ENCODE measurements around the gene SLC17A9. TPM values are rescaled to one million over a fixed set of nuclear protein-coding genes. Genes with fewer than 3 reads are reported as not detected.

Gene SLC17A9
- total RNA-seq, 1 experiment from 2014 or later: 16.6 TPM

DNA sequence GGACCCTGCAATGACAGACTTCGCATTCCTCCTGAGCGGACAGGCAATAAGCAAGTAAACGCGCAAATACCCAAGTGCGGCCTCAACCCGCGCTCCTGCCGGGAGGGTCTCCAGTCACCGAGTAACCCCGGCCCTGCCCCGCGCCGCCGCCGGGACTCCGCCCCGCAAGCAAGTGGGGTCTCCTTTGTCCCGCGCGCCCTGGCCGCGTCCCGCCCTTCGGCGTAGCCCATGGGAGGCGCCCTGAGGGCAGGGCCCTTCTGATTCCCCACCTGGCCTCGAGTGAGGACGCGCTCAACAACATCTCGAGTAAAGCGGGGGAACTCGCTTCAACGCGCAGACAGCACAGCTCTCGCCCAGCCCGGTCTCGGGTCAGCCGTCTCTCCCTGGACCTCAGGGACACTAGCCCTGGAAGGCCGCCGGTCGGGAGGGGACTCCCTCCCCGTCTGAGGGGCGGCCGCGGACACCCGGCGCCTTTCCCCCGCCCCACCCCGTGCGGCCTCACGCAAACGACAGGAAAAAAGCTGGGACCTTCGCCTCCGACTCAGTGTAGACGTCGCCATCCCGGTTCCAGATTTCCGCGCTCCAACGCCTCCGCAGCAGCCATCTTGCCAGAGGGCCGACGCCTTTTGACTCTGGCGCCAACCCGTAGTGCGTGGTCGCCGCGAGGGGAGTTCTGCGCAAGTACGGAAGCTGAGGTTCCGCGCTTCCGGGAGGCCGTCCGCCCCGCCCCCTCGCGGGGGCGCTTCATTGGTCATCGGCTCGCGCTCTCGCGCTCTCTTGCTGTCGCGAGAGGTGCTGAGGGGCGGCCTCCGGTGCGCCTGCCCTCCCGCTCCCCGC, 15.0 kb upstream of the SLC17A9 start:
- peak; percentile 91 for DNase-seq (ENCODE audit: extremely low read depth, low read depth)

DNA sequence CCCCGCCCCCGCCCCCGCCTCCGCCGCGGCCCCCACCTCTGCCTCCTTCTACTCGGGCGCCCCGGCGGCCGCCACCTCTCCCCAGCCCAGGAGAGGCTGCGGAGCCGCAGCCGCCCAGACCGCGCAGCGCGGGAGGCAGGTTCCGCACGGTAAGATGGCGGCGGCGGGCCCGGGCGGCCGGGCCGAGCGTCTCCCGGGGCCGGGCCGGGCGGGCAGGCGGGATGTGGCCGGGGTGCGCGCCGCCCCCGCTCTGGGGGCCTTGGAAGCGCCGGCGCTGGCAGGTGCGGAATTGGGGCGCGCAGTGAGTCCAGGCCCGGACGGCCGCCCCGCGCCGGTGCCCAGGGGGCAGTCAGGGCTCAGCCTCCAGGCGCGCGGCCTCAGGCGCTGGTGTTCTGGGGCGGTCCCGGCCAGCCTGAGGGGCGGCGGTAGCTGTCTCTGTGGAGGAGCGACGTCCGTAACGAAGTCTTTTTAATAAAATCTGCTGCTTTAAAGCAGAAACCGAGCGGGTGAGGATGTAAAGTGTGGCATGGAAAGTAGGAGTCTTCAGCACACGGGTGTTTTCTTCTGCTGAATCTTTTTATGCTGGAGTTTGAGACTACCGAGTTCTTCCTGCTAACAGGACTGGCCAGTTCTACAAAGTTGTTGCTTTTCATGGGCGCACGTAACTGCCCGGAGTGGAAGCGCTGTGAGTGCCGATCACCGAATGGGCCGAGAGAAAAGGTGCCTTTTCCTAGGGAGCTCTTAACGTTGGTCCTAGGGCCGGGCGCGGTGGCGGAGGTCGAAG, 14.2 kb upstream of the SLC17A9 start, which contains the start of gene GID8:
Gene GID8, plus strand, starts transcription at position 43 of the 784 bp plus-strand sequence. CDS start 3,356 bp downstream, outside the sequence.
- DNase-seq (ENCODE audit: extremely low read depth, low read depth): no peak

GRCh38 chr20:62940875-62941274, 11.6 kb upstream of the SLC17A9 start:
- no peak for DNase-seq (ENCODE audit: extremely low read depth, low read depth)

DNA sequence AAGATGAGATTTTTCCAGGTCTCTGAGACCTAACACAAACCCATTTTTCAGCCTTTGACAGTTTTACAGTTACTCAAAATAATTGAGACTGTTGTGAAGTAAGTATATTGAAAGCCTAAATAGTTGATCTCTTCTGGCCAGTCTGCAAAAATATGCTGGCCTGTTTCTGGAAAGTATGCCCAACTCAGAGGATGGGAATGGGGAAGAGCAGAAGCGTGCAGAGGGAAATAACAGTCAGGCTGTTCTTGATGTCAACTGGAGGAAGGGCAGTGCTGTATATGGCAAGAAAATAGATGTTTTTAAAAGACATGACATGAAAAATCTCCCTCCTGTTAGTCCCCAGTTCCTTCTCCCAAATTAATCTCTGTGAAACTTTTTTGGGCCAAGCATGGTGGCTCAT, 10.7 kb upstream of the SLC17A9 start:
- no peak for DNase-seq (ENCODE audit: extremely low read depth, low read depth)

- DNase-seq (ENCODE audit: extremely low read depth, low read depth): no peak
Observed at GRCh38 chr20:62942456-62942855, 10.1 kb upstream of the SLC17A9 start.

- no peak for DNase-seq (ENCODE audit: extremely low read depth, low read depth)
Observed at GRCh38 chr20:62943396-62943795, 9.1 kb upstream of the SLC17A9 start.

- DNase-seq (ENCODE audit: extremely low read depth, low read depth): no peak
Observed at GRCh38 chr20:62944184-62944583, 8.3 kb upstream of the SLC17A9 start.

- no peak for DNase-seq (ENCODE audit: extremely low read depth, low read depth)
Observed at GRCh38 chr20:62944746-62945145, 7.8 kb upstream of the SLC17A9 start.

GRCh38 chr20:62945771-62946339, 6.7 kb upstream of the SLC17A9 start:
- no peak for DNase-seq (ENCODE audit: extremely low read depth, low read depth)

DNA sequence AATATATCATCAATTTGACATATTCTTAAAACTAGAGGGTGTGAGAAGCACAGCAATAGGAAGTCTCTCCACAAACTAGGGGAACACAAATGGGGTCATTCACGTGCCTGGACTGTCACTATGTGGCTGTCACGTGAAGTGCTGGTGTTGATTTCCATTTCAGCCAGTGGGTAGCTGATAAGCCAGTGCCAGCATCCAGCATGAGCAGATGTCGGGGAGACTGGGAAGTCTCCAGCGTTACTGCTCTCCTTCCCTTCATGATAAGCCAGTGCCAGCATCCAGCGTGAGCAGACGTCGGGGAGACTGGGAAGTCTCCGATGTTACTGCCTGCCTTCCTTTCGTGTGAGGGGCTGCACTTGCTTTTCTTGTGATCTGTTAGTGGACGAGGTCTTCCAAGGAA, 5.6 kb upstream of the SLC17A9 start:
- no peak for DNase-seq (ENCODE audit: extremely low read depth, low read depth)

DNA sequence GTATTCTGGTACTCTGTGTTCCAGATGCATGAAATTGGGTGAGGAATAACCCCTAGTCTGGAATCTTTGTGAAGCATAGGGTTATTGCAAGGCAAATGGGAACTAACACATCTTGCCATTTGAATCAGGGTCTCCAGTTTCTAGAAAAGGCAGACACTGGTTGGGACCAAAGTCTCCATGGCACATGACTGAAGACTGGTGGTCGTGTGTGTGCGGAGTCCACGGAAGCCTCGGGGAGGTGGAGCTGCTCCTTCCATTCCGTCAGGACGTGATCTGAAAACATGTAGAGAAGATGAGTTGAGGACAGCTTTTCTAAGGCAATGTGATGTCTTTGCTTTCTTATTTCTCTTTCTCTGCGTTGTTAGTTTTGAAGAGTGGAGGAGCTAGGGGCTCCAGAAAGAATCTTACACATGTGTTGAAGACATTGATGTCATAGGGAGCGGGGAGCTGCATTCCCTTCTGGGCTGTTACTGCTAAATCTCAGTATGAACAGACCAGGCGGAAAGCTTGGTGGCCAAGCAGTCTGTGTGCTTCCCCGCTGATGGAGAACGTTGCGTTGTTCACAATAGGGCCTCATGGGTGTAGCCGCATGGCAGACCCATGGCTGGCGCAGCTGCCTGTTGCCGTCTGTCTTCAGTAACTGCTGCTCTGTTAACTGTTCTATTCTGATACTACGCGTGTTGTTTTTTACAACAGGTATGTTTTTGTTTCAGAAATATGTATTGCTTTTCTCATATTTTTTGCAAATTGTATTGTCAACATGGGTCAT, 4.8 kb upstream of the SLC17A9 start:
- no peak for DNase-seq (ENCODE audit: extremely low read depth, low read depth)

GRCh38 chr20:62949153-62949821, 3.2 kb upstream of the SLC17A9 start:
- DNase-seq (ENCODE audit: extremely low read depth, low read depth): no peak

DNA sequence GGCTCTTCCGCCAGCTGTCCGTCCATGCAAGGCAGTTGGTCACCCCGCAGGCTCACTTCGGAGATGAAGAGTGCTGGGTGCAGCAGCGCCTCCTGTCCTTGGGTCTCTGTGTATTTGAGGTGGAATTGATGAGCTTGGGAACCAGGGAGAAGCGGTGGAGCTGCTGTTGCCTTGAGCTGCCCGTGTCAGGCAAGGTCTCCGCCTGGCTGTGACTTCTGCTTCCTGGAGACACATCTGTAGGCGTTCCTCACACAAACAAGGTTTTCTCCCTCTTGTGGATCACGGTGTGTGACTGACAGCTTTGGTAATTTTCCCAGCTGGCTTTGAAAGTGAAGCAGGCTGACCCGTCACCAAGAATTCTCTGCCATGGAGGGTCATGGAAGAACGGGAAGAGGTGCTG, 2.5 kb upstream of the SLC17A9 start:
- DNase-seq (ENCODE audit: extremely low read depth, low read depth): no peak

GRCh38 chr20:62950741-62951140, 1.8 kb upstream of the SLC17A9 start:
- no peak for DNase-seq (ENCODE audit: extremely low read depth, low read depth)

- no peak for DNase-seq (ENCODE audit: extremely low read depth, low read depth)
Observed at GRCh38 chr20:62951143-62951895, 1.2 kb upstream of the SLC17A9 start.

GRCh38 chr20:62951896-62952372, 575 bp upstream of the SLC17A9 start:
- DNase-seq (ENCODE audit: extremely low read depth, low read depth): no peak

GRCh38 chr20:62952968-62953838, 694 bp downstream of the SLC17A9 start:
- DNase-seq (ENCODE audit: extremely low read depth, low read depth): no peak
